Adrenal gland (tissue), 12 donors: ENCODE results near the gene SELP. TPM values are rescaled to one million over a fixed set of nuclear protein-coding genes. Genes with fewer than 3 reads are reported as not detected.

Experiments
- DNase-seq, 7 donors: peaks; one replicate each; pipeline ENCODE4 v3.0.0-alpha.2; 2019 to 2020
- H3K27ac ChIP-seq, 5 donors: fragments of 200-600 bp; sonication (generic) in 4 of 5; 1 replicate in 3 of 5; 2 replicates in 2 of 5; pipeline versions ENCODE4 v1.5.1 to v1.8.0; 2016 to 2020; ENCODE audit warnings: mild to moderate bottlenecking in 1 of 5
- H3K27me3 ChIP-seq: fragments of 200-600 bp; 2 replicates; pipeline ENCODE4 v1.8.0; 2021
- H3K36me3 ChIP-seq, 2 donors: fragments of 200-600 bp; replicated peaks in 1 of 2; 1 replicate in 1 of 2; 2 replicates in 1 of 2; pipeline versions ENCODE4 v1.5.1 to v1.8.0; 2018 to 2022
- H3K4me1 ChIP-seq, 2 donors: fragments of 200-600 bp; replicated peaks in 1 of 2; 1 replicate in 1 of 2; 2 replicates in 1 of 2; pipeline versions ENCODE4 v1.5.1 to v1.8.0; 2018 to 2021
- H3K4me3 ChIP-seq, 4 donors: fragments of 200-600 bp; sonication (generic) in 3 of 4; one replicate each; pipeline ENCODE4 v1.5.1; 2016 to 2018
- H3K9me3 ChIP-seq, 3 donors: fragments of 200-600 bp; sonication (generic) in 1 of 3; replicated peaks in 1 of 3; 1 replicate in 2 of 3; 2 replicates in 1 of 3; pipeline versions ENCODE4 v1.5.1 to v1.8.0; 2016 to 2021
- CTCF ChIP-seq, 6 experiments: fragments of 450-650 bp in 4 of 6; fragments of 200-600 bp in 2 of 6; sonication (generic) in 1 of 6; IDR thresholded peaks; 1 replicate in 5 of 6; 2 replicates in 1 of 6; pipeline versions ENCODE4 v1.5.1 to v1.8.0; 2016 to 2021; ENCODE audit warnings: antibody characterized with exemption in 6 of 6, mild to moderate bottlenecking in 2 of 6, moderate library complexity in 1 of 6
- POLR2A ChIP-seq, 2 donors: fragments of 450-650 bp; IDR thresholded peaks; one replicate each; pipeline ENCODE4 v1.6.1; 2017; ENCODE audit warnings: antibody characterized with exemption in 2 of 2, mild to moderate bottlenecking in 2 of 2, moderate library complexity in 1 of 2
- WGBS, 4 donors: extraction: QIAGEN DNeasy Blood & Tissue Kit in 2 of 4; methylation state at CpG; one replicate each; pipeline versions ENCODE4 v1.1.5 to v1.1.7; 2013 to 2017; 5-methylcytosine and 5-hydroxymethylcytosine counted together
- intact Hi-C, 2 donors: fragments of 100-400 bp; cut with DNase I; formaldehyde crosslinking; loops; one replicate each; pipeline versions ENCODE4 v1.14.1 to v1.15.0; 2022 to 2023
- polyA plus RNA-seq, 3 donors: library from polyadenylated mRNA; stranded (reverse); fragments of 200-250 nt in 2 of 3; fragments of 350-450 nt in 1 of 3; fragmentation: Illumina TruSeq in 1 of 3; extraction: RNeasy Lipid Tissue Mini Kit (QIAGEN cat#74804) in 1 of 3; gene quantifications; one replicate each; pipeline ENCODE4 v1.2.3, GENCODE V29; 2013 to 2014
- total RNA-seq, 9 donors: library from RNA; depleted of rRNA in 4 of 9; stranded (reverse); fragments of >200 nt in 4 of 9; fragments of 120-200 nt in 1 of 9; fragmentation: NEBNext Ultra II Directional in 1 of 9; extraction: Animal tissue kit (Norgen Biotek cat#: 25700) in 1 of 9; gene quantifications; one replicate each; pipeline versions ENCODE4 v1.1.0 to v1.2.4, GENCODE V29; 2013 to 2023
- donor health status: healthy with polysubstance abuse.
- donor health status: Bipolar disorder and iron deficiency.
- donor health status: DM: yes; HTN: yes; CAD: no.
- donor health status: DM: no; HTN: no; CAD: no.
- donor health status: DM: no; HTN: no; CAD: no.
- donor health status: DM: yes; HTN: yes; CAD: no.

SELP gene
- total and polyA plus RNA-seq, 12 donors: 1.6 to 10.9 (median 3.4) TPM

- 45 to 62% (median 56%) methylated on average over 4 of the region's 4 CpGs for WGBS, 4 donors
- H3K4me3 ChIP-seq: no peak overlapping the region
Measured at GRCh38 chr1:169584483-169585144, 45.3 kb downstream of the SELP start.

GRCh38 chr1:169577981-169578738, 51.8 kb downstream of the SELP start:
- H3K4me3 ChIP-seq: no peak overlapping the region
- no peak overlapping the region for H3K27ac ChIP-seq
- H3K27me3 ChIP-seq: peaks cover 12% of the 10 kb centered on the region
- intact Hi-C loops: no loop called here
- 70 to 77% (median 73%) methylated on average over 5 of the region's 5 CpGs for WGBS, 4 donors
- H3K4me1 ChIP-seq: no peaks in the 10 kb centered on the region
- no peaks in the 10 kb centered on the region for H3K36me3 ChIP-seq
- H3K9me3 ChIP-seq: no peaks in the 10 kb centered on the region
- no peak for DNase-seq
- TF ChIP-seq CTCF (IDR thresholded peaks at IDR 0.05) (no peak), POLR2A (IDR thresholded peaks at IDR 0.05) (no peak)

More at GRCh38 chr1:169584483-169585144, 45.3 kb downstream of the SELP start:
- Histone ChIP-seq H3K36me3 (no peaks in the 10 kb centered on the region), H3K27me3 (peaks cover 17% of the 10 kb centered on the region), H3K27ac (no peak overlapping the region), H3K9me3 (no peaks in the 10 kb centered on the region), H3K4me1 (peaks cover 0 to 9% of the 10 kb centered on the region in 2 donors)
- intact Hi-C loops: loop anchor here in 1 of 2 donors (10.0 kb wide), 1 partner anchor 230 kb away; no protein-coding TSS in a partner anchor
- DNase-seq: no peak
- TF ChIP-seq CTCF (IDR thresholded peaks at IDR 0.05) (no peak), POLR2A (IDR thresholded peaks at IDR 0.05) (no peak)

GRCh38 chr1:169576935-169577331, 53.0 kb downstream of the SELP start:
- H3K27ac ChIP-seq: no peak overlapping the region
- intact Hi-C loops: no loop called here
- no peaks in the 10 kb centered on the region for H3K4me1 ChIP-seq
- H3K27me3 ChIP-seq: peaks cover 7% of the 10 kb centered on the region
- TF ChIP-seq POLR2A (IDR thresholded peaks at IDR 0.05) (no peak), CTCF (IDR thresholded peaks at IDR 0.05) (no peak)
- H3K9me3 ChIP-seq: no peaks in the 10 kb centered on the region
- no peak overlapping the region for H3K4me3 ChIP-seq
- no peaks in the 10 kb centered on the region for H3K36me3 ChIP-seq
- no peak for DNase-seq
- WGBS, 4 donors: 60 to 81% (median 75%) methylated on average over 1 of the region's 1 CpG

- no peaks in the 10 kb centered on the region for H3K36me3 ChIP-seq
- intact Hi-C loops: no loop called here
- 53 to 81% (median 69%) methylated on average over 5 of the region's 5 CpGs for WGBS, 4 donors
- no peaks in the 10 kb centered on the region for H3K4me1 ChIP-seq
- H3K27ac ChIP-seq: no peak overlapping the region
- TF ChIP-seq POLR2A (IDR thresholded peaks at IDR 0.05) (no peak), CTCF (IDR thresholded peaks at IDR 0.05) (no peak)
- H3K4me3 ChIP-seq: no peak overlapping the region
- DNase-seq: no peak
- H3K9me3 ChIP-seq: no peaks in the 10 kb centered on the region
- H3K27me3 ChIP-seq: peaks cover 5% of the 10 kb centered on the region
Measured at GRCh38 chr1:169576241-169576934, 53.5 kb downstream of the SELP start.
